ENCODE measurements around the gene PSMB3.

The PSMB3 gene

DNA sequence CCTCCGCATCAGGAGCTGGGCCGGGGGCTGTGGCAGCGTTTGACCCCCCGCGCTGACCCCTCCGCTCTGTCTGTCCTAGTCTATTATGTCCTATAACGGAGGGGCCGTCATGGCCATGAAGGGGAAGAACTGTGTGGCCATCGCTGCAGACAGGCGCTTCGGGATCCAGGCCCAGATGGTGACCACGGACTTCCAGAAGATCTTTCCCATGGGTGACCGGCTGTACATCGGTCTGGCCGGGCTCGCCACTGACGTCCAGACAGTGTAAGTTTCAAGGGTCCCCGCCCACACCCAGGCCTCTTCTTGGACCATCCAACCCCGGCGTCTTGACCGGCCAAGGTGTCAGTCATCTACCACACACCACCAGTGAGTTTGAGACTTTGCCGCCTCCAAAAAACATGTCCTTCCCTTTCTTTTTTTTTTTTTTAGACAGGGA, 548 bp downstream of the PSMB3 start:
- TF ChIP-seq POLR2AphosphoS5 (IDR thresholded peaks at IDR 0.05; ENCODE audit: low read depth, low read length): no peak
- no peak for TF ChIP-seq FOXP2 (optimal IDR thresholded peaks at IDR 0.05; ENCODE audit: borderline replicate concordance, extremely low read depth, extremely low read length, insufficient read depth)
- no peak for TF ChIP-seq SIN3A (IDR thresholded peaks at IDR 0.05; ENCODE audit: borderline replicate concordance, insufficient read depth, low read length)
- TF ChIP-seq TAF1 (IDR thresholded peaks at IDR 0.05; ENCODE audit: borderline replicate concordance, insufficient read depth, low read length): no peak
- TF ChIP-seq, protein P1, sequence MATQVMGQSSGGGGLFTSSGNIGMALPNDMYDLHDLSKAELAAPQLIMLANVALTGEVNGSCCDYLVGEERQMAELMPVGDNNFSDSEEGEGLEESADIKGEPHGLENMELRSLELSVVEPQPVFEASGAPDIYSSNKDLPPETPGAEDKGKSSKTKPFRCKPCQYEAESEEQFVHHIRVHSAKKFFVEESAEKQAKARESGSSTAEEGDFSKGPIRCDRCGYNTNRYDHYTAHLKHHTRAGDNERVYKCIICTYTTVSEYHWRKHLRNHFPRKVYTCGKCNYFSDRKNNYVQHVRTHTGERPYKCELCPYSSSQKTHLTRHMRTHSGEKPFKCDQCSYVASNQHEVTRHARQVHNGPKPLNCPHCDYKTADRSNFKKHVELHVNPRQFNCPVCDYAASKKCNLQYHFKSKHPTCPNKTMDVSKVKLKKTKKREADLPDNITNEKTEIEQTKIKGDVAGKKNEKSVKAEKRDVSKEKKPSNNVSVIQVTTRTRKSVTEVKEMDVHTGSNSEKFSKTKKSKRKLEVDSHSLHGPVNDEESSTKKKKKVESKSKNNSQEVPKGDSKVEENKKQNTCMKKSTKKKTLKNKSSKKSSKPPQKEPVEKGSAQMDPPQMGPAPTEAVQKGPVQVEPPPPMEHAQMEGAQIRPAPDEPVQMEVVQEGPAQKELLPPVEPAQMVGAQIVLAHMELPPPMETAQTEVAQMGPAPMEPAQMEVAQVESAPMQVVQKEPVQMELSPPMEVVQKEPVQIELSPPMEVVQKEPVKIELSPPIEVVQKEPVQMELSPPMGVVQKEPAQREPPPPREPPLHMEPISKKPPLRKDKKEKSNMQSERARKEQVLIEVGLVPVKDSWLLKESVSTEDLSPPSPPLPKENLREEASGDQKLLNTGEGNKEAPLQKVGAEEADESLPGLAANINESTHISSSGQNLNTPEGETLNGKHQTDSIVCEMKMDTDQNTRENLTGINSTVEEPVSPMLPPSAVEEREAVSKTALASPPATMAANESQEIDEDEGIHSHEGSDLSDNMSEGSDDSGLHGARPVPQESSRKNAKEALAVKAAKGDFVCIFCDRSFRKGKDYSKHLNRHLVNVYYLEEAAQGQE (IDR thresholded peaks at IDR 0.05; ENCODE audit: insufficient read depth in 1 of 2, low read depth in 2 of 2, low read length in 2 of 2): no peak

DNA sequence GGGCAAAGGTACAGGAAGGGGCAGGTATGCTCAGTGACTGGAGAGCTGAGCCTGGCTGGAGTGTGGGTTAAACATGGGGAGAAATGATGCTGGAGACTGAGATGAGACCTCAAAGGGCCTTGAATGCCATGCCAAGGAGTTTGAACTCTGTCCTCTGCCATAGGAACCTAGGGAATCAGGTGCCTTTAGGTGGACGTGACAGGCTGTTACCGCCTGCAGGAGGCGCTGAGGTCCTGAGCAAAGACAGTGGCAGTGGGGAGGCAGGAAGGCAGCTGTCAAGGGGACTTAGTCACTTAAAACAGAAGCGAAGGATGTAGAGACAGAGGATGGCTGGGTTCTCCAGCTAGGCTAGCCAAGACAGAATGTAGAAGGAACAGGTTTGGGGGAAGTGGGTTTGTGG, 9.1 kb downstream of the PSMB3 start:
- TF ChIP-seq SIN3A (IDR thresholded peaks at IDR 0.05; ENCODE audit: borderline replicate concordance, insufficient read depth, low read length): peak; percentile 58; the same call in 1 of the 2 replicates
- no peak for TF ChIP-seq POLR2AphosphoS5 (IDR thresholded peaks at IDR 0.05; ENCODE audit: low read depth, low read length)
- no peak for TF ChIP-seq FOXP2 (optimal IDR thresholded peaks at IDR 0.05; ENCODE audit: borderline replicate concordance, extremely low read depth, extremely low read length, insufficient read depth)

DNA sequence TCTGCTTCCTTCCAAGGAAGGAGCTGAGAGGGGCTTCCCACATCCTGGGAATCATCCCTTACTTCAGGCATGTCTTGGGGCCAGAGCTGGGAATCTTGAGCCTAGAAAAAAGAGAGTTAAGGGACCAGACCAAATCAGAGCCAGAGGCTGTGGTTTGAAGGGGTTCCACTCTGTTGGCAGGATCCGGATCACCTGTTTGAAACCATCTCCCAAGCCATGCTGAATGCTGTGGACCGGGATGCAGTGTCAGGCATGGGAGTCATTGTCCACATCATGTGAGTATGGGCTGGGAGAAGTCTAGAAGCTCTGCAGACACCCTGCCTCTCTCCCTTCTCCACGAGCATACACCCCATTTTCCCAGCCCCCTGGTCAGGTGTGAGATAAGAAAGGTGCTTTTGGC, 9.7 kb downstream of the PSMB3 start:
- TF ChIP-seq POLR2AphosphoS5 (IDR thresholded peaks at IDR 0.05; ENCODE audit: low read depth, low read length) (no peak), FOXP2 (optimal IDR thresholded peaks at IDR 0.05; ENCODE audit: borderline replicate concordance, extremely low read depth, extremely low read length, insufficient read depth) (no peak), SIN3A (IDR thresholded peaks at IDR 0.05; ENCODE audit: borderline replicate concordance, insufficient read depth, low read length) (no peak), TAF1 (IDR thresholded peaks at IDR 0.05; ENCODE audit: borderline replicate concordance, insufficient read depth, low read length) (no peak)
- TF ChIP-seq, protein P1 (IDR thresholded peaks at IDR 0.05; ENCODE audit: insufficient read depth in 1 of 2, low read depth in 2 of 2, low read length in 2 of 2): no peak

DNA sequence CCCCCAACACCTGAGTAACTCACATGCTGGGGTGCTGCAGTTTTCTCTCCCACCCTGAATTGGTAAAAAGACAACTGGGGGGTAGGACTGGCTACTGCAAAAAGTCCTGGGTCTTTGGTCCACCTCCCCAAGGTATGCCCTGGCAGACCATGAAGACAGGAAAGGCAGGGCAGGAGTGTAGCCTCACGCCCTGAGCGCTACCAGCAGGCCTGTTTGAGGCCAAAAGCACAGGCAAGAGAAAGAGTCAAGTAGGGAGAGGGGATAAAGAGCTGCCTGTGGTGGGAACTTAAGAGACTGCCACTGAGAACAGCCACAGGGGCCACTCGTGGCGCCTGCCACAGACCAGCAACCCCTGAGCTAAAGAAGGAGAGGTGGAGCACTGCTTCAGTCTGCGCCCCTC, 13.8 kb downstream of the PSMB3 start:
- TF ChIP-seq FOXP2 (optimal IDR thresholded peaks at IDR 0.05; ENCODE audit: borderline replicate concordance, extremely low read depth, extremely low read length, insufficient read depth) (no peak), SIN3A (IDR thresholded peaks at IDR 0.05; ENCODE audit: borderline replicate concordance, insufficient read depth, low read length) (no peak), TAF1 (IDR thresholded peaks at IDR 0.05; ENCODE audit: borderline replicate concordance, insufficient read depth, low read length) (no peak)
- TF ChIP-seq, protein P1 (IDR thresholded peaks at IDR 0.05; ENCODE audit: insufficient read depth in 1 of 2, low read depth in 2 of 2, low read length in 2 of 2): no peak

DNA sequence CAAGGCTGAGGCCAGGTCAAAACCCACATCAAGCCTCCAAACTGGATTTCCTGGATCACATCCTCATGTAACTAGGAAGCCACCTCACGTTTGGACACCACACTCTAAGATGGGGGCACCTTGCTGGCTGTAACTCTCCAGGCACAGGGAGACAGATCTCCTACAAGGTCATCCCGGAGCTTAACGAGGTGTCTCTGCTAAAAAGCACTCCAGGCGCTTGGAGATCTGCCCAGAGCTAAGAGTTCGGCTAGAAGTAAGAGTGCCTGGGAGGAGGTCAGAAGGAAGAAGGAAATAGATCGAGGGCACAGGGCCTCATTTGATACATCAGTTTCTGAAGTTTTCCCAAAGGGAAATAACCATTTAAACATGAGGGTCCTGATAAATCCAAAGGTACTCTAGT, 15.9 kb downstream of the PSMB3 start:
- no peak for TF ChIP-seq FOXP2 (optimal IDR thresholded peaks at IDR 0.05; ENCODE audit: borderline replicate concordance, extremely low read depth, extremely low read length, insufficient read depth)
- TF ChIP-seq TAF1 (IDR thresholded peaks at IDR 0.05; ENCODE audit: borderline replicate concordance, insufficient read depth, low read length): no peak
- TF ChIP-seq SIN3A (IDR thresholded peaks at IDR 0.05; ENCODE audit: borderline replicate concordance, insufficient read depth, low read length): no peak
- no peak for TF ChIP-seq POLR2AphosphoS5 (IDR thresholded peaks at IDR 0.05; ENCODE audit: low read depth, low read length)
- TF ChIP-seq, protein P1 (IDR thresholded peaks at IDR 0.05; ENCODE audit: insufficient read depth in 1 of 2, low read depth in 2 of 2, low read length in 2 of 2): no peak

Data from PFSK-1 (cell line).